ENCODE data around the gene PTPRE.

Gene PTPRE

GRCh38 chr10:127905001-127905847, 1.7 kb upstream of the PTPRE start:
- H3K36me3 Mint-ChIP-seq (ENCODE audit: insufficient read depth): no peaks in the 10 kb centered on the region
- no peak overlapping the region for H3K27ac Mint-ChIP-seq (ENCODE audit: low read depth)
- no peak for DNase-seq (ENCODE audit: low spot score in 2 of 2)
- ATAC-seq (replicated peaks; ENCODE audit: extremely low read depth, poor library complexity, severe bottlenecking): no peak
- H3K27me3 Mint-ChIP-seq: peaks cover 60% of the 10 kb centered on the region
- H3K9me3 Mint-ChIP-seq: no peaks in the 10 kb centered on the region
- H3K4me3 Mint-ChIP-seq: peak overlapping the region; percentile 50
- no peaks in the 10 kb centered on the region for H3K4me1 Mint-ChIP-seq

- no peak overlapping the region for H3K27ac Mint-ChIP-seq (ENCODE audit: low read depth)
- no peak for ATAC-seq (replicated peaks; ENCODE audit: extremely low read depth, poor library complexity, severe bottlenecking)
- H3K4me1 Mint-ChIP-seq: no peaks in the 10 kb centered on the region
Measured at GRCh38 chr10:127905848-127906261, 1.0 kb upstream of the PTPRE start.

GRCh38 chr10:127907411-127908105, 655 bp downstream of the PTPRE start:
- Mint-ChIP-seq H3K36me3 (ENCODE audit: insufficient read depth) (no peaks in the 10 kb centered on the region), H3K27me3 (peaks cover 47% of the 10 kb centered on the region), H3K27ac (ENCODE audit: low read depth) (no peak overlapping the region), H3K4me3 (no peak overlapping the region), H3K9me3 (no peaks in the 10 kb centered on the region), H3K4me1 (no peaks in the 10 kb centered on the region)
- ATAC-seq (replicated peaks; ENCODE audit: extremely low read depth, poor library complexity, severe bottlenecking) (peak; percentile 40), DNase-seq (ENCODE audit: low spot score in 2 of 2) (no peak)

More at GRCh38 chr10:127905848-127906261, 1.0 kb upstream of the PTPRE start:
- H3K9me3 Mint-ChIP-seq: no peaks in the 10 kb centered on the region
- H3K27me3 Mint-ChIP-seq: peaks cover 59% of the 10 kb centered on the region
- no peaks in the 10 kb centered on the region for H3K36me3 Mint-ChIP-seq (ENCODE audit: insufficient read depth)
- H3K4me3 Mint-ChIP-seq: peak overlapping the region; percentile 50
- no peak for DNase-seq (ENCODE audit: low spot score in 2 of 2)

GRCh38 chr10:127908106-127908958, 1.4 kb downstream of the PTPRE start:
- ATAC-seq (replicated peaks; ENCODE audit: extremely low read depth, poor library complexity, severe bottlenecking) (no peak), DNase-seq (ENCODE audit: low spot score in 2 of 2) (no peak)
- Mint-ChIP-seq H3K36me3 (ENCODE audit: insufficient read depth) (no peaks in the 10 kb centered on the region), H3K9me3 (no peaks in the 10 kb centered on the region), H3K4me3 (no peak overlapping the region), H3K27ac (ENCODE audit: low read depth) (no peak overlapping the region), H3K27me3 (peaks cover 40% of the 10 kb centered on the region), H3K4me1 (no peaks in the 10 kb centered on the region)

GRCh38 chr10:127908959-127909267, 2.0 kb downstream of the PTPRE start:
- DNase-seq (ENCODE audit: low spot score in 2 of 2) (no peak), ATAC-seq (replicated peaks; ENCODE audit: extremely low read depth, poor library complexity, severe bottlenecking) (no peak)
- Mint-ChIP-seq H3K27ac (ENCODE audit: low read depth) (no peak overlapping the region), H3K4me1 (no peaks in the 10 kb centered on the region), H3K36me3 (ENCODE audit: insufficient read depth) (no peaks in the 10 kb centered on the region), H3K4me3 (no peak overlapping the region), H3K27me3 (peaks cover 35% of the 10 kb centered on the region), H3K9me3 (no peaks in the 10 kb centered on the region)

GRCh38 chr10:127909716-127910463, 3.0 kb downstream of the PTPRE start:
- H3K27me3 Mint-ChIP-seq: peaks cover 25% of the 10 kb centered on the region
- DNase-seq (ENCODE audit: low spot score in 2 of 2) (no peak), ATAC-seq (replicated peaks; ENCODE audit: extremely low read depth, poor library complexity, severe bottlenecking) (no peak)
- no peaks in the 10 kb centered on the region for H3K36me3 Mint-ChIP-seq (ENCODE audit: insufficient read depth)
- no peak overlapping the region for H3K4me3 Mint-ChIP-seq
- H3K27ac Mint-ChIP-seq (ENCODE audit: low read depth): no peak overlapping the region
- no peaks in the 10 kb centered on the region for H3K4me1 Mint-ChIP-seq
- H3K9me3 Mint-ChIP-seq: no peaks in the 10 kb centered on the region

GRCh38 chr10:127910464-127910770, 3.5 kb downstream of the PTPRE start:
- ATAC-seq (replicated peaks; ENCODE audit: extremely low read depth, poor library complexity, severe bottlenecking) (no peak), DNase-seq (ENCODE audit: low spot score in 2 of 2) (no peak)
- no peaks in the 10 kb centered on the region for H3K4me1 Mint-ChIP-seq
- H3K27me3 Mint-ChIP-seq: peaks cover 20% of the 10 kb centered on the region
- H3K4me3 Mint-ChIP-seq: no peak overlapping the region
- no peak overlapping the region for H3K27ac Mint-ChIP-seq (ENCODE audit: low read depth)
- no peaks in the 10 kb centered on the region for H3K36me3 Mint-ChIP-seq (ENCODE audit: insufficient read depth)
- no peaks in the 10 kb centered on the region for H3K9me3 Mint-ChIP-seq

GRCh38 chr10:127911218-127911866, 4.4 kb downstream of the PTPRE start:
- ATAC-seq (replicated peaks; ENCODE audit: extremely low read depth, poor library complexity, severe bottlenecking) (no peak), DNase-seq (ENCODE audit: low spot score in 2 of 2) (no peak)
- Mint-ChIP-seq H3K9me3 (no peaks in the 10 kb centered on the region), H3K27me3 (peaks cover 11% of the 10 kb centered on the region), H3K4me3 (no peak overlapping the region), H3K36me3 (ENCODE audit: insufficient read depth) (no peaks in the 10 kb centered on the region), H3K27ac (ENCODE audit: low read depth) (no peak overlapping the region), H3K4me1 (no peaks in the 10 kb centered on the region)

GRCh38 chr10:127911867-127912257, 5.0 kb downstream of the PTPRE start:
- no peak for ATAC-seq (replicated peaks; ENCODE audit: extremely low read depth, poor library complexity, severe bottlenecking)
- H3K27me3 Mint-ChIP-seq: peaks cover 6% of the 10 kb centered on the region
- H3K36me3 Mint-ChIP-seq (ENCODE audit: insufficient read depth): no peaks in the 10 kb centered on the region
- H3K4me3 Mint-ChIP-seq: no peak overlapping the region
- no peak overlapping the region for H3K27ac Mint-ChIP-seq (ENCODE audit: low read depth)
- no peaks in the 10 kb centered on the region for H3K4me1 Mint-ChIP-seq
- H3K9me3 Mint-ChIP-seq: no peaks in the 10 kb centered on the region
- no peak for DNase-seq (ENCODE audit: low spot score in 2 of 2)

- H3K4me3 Mint-ChIP-seq: no peak overlapping the region
Measured at GRCh38 chr10:127912607-127913367, 5.9 kb downstream of the PTPRE start.

GRCh38 chr10:127913368-127913759, 6.5 kb downstream of the PTPRE start:
- H3K9me3 Mint-ChIP-seq: no peaks in the 10 kb centered on the region
- H3K4me3 Mint-ChIP-seq: no peak overlapping the region
- H3K4me1 Mint-ChIP-seq: no peaks in the 10 kb centered on the region
- no peaks in the 10 kb centered on the region for H3K36me3 Mint-ChIP-seq (ENCODE audit: insufficient read depth)
- no peak for DNase-seq (ENCODE audit: low spot score in 2 of 2)
- no peak overlapping the region for H3K27ac Mint-ChIP-seq (ENCODE audit: low read depth)
- peaks cover 6% of the 10 kb centered on the region for H3K27me3 Mint-ChIP-seq
- no peak for ATAC-seq (replicated peaks; ENCODE audit: extremely low read depth, poor library complexity, severe bottlenecking)

More at GRCh38 chr10:127912607-127913367, 5.9 kb downstream of the PTPRE start:
- Mint-ChIP-seq H3K27ac (ENCODE audit: low read depth) (no peak overlapping the region), H3K36me3 (ENCODE audit: insufficient read depth) (no peaks in the 10 kb centered on the region), H3K9me3 (no peaks in the 10 kb centered on the region), H3K27me3 (peaks cover 6% of the 10 kb centered on the region), H3K4me1 (no peaks in the 10 kb centered on the region)
- no peak for ATAC-seq (replicated peaks; ENCODE audit: extremely low read depth, poor library complexity, severe bottlenecking)
- DNase-seq (ENCODE audit: low spot score in 2 of 2): no peak

Measured in central memory CD8-positive, alpha-beta T cell (primary cell).